Central memory CD8-positive, alpha-beta T cell (primary cell): ENCODE results near the gene MTFR2.

Source experiments
- ATAC-seq: fragments of 150-1000 bp; cut with Tn5 transposase; replicated peaks from 2 replicates; pipeline ENCODE4 v1.10.0; 2022; ENCODE audit warnings: mild to moderate bottlenecking, moderate FRiP score, moderate number of reproducible peaks; ENCODE audit not compliant: poor library complexity, severe bottlenecking; ENCODE audit errors: extremely low read depth
- DNase-seq, 2 donors: peaks; one replicate each; pipeline ENCODE4 v3.0.0; 2021; ENCODE audit warnings: low spot score in 2 of 2
- H3K27ac Mint-ChIP-seq: one replicate; pipeline ENCODE4 v1.8.0; 2022; ENCODE audit warnings: low read depth, mild to moderate bottlenecking, moderate library complexity, mixed read lengths
- H3K27me3 Mint-ChIP-seq: one replicate; pipeline ENCODE4 v1.8.0; 2022; ENCODE audit warnings: mixed read lengths
- H3K36me3 Mint-ChIP-seq: one replicate; pipeline ENCODE4 v1.8.0; 2022; ENCODE audit warnings: mild to moderate bottlenecking, moderate library complexity, mixed read lengths; ENCODE audit not compliant: insufficient read depth
- H3K4me1 Mint-ChIP-seq: one replicate; pipeline ENCODE4 v1.8.0; 2022; ENCODE audit warnings: mixed read lengths
- H3K4me3 Mint-ChIP-seq: one replicate; pipeline ENCODE4 v1.8.0; 2022; ENCODE audit warnings: mild to moderate bottlenecking, moderate library complexity, mixed read lengths
- H3K9me3 Mint-ChIP-seq: one replicate; pipeline ENCODE4 v1.8.0; 2022; ENCODE audit warnings: mixed read lengths

Gene MTFR2

DNA sequence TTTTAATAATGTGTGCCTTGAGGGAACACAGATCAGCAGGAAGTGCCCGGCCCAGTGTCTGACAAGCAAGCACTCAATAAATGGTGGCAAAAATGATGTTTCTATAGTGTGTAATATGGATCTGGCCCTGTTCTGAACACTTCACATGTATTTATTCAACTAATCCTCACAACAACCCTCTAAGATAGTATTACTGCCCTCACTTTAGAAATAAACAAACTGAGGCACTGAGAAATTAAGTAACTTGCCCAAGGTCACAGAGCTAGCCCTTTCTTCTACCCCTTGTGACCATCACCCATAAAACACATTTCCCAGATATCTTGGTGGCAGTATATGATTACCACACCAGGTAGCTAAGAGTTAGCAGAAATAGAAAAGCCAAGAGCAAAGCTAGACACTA is 12.8 kb upstream of the MTFR2 start:
- no peaks in the 10 kb centered on the region for H3K27me3 Mint-ChIP-seq
- H3K9me3 Mint-ChIP-seq: no peaks in the 10 kb centered on the region
- H3K27ac Mint-ChIP-seq: peak overlapping the region; percentile 73
- H3K4me1 Mint-ChIP-seq: peaks cover 39% of the 10 kb centered on the region
- ATAC-seq (no peak), DNase-seq (no peak)
- H3K4me3 Mint-ChIP-seq: no peak overlapping the region
- H3K36me3 Mint-ChIP-seq: peaks cover 92% of the 10 kb centered on the region

DNA sequence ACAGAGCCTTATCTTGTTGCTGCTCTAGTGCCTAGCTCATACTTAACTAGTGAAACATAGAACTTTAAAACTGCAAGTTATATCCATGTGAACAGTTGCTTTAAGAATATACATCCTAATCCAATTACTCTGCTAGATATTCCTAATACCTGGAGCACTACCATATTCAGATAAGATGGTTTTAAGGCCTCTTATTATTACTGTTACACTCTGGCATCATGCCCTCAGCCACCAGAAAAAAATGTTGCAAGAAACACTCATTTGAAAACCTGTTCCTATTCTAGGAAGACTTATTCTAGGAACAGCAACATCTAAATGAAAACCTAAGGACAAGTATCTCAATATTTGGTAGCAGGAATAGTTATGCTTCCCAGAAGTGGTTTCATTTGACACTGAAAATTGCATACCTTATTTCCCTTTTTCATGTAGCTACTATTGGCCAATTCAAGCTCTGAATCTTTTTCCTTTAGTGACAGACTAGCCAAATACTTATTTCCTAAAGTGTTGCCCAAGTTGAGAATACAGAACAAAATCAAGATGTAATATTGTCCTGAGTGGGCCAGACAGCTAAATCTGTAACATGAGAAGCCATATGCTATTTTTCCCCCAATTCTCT is 4.8 kb upstream of the MTFR2 start:
- Mint-ChIP-seq H3K9me3 (no peaks in the 10 kb centered on the region), H3K36me3 (peaks cover 47% of the 10 kb centered on the region), H3K4me1 (peaks cover 28% of the 10 kb centered on the region), H3K4me3 (no peak overlapping the region), H3K27ac (no peak overlapping the region), H3K27me3 (no peaks in the 10 kb centered on the region)
- ATAC-seq: no peak
- DNase-seq: no peak

DNA sequence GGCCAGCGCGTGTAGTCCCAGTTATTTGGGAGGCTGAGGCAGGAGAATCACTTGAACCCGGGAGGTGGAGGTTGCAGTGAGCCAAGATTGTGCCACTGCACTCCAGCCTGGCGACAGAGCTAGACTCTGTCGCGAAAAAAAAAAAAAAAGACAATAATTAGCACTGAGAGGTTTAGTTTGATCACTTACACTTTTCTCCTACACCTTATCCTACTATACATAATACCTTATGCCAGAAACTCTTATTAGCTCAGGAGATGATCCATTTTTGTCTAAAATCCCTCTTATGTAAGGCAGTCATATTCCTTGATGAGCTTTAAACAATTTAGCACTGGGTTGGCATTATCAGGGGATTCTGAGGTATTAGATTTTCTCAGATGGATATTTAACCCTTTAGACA is 3.6 kb upstream of the MTFR2 start:
- ATAC-seq (no peak), DNase-seq (no peak)
- H3K27ac Mint-ChIP-seq: no peak overlapping the region
- H3K36me3 Mint-ChIP-seq: peaks cover 38% of the 10 kb centered on the region
- H3K4me1 Mint-ChIP-seq: peaks cover 39% of the 10 kb centered on the region
- no peaks in the 10 kb centered on the region for H3K9me3 Mint-ChIP-seq
- no peak overlapping the region for H3K4me3 Mint-ChIP-seq
- no peaks in the 10 kb centered on the region for H3K27me3 Mint-ChIP-seq

DNA sequence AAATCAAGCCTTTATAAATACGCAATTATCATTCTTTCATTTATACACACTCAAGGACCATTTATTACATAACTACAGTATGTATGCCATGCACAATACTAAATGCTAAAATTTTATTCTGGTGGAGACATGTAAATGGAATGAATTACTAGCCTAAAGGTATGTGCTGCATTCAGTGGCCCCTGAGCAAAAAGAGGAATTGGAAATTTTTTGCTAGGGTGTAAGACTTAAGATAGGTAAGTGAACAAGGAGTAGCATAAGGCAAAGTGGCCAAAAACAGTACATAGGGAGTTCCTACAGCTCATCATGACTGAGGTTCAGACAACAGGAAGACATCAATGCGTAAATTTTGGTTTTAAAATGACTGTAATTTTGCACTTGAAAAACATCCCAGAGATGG is 2.3 kb upstream of the MTFR2 start:
- Mint-ChIP-seq H3K27me3 (no peaks in the 10 kb centered on the region), H3K27ac (peak overlapping the region; percentile 9), H3K9me3 (no peaks in the 10 kb centered on the region), H3K4me1 (peaks cover 39% of the 10 kb centered on the region), H3K36me3 (peaks cover 34% of the 10 kb centered on the region), H3K4me3 (no peak overlapping the region)
- no peak for DNase-seq
- ATAC-seq: no peak

DNA sequence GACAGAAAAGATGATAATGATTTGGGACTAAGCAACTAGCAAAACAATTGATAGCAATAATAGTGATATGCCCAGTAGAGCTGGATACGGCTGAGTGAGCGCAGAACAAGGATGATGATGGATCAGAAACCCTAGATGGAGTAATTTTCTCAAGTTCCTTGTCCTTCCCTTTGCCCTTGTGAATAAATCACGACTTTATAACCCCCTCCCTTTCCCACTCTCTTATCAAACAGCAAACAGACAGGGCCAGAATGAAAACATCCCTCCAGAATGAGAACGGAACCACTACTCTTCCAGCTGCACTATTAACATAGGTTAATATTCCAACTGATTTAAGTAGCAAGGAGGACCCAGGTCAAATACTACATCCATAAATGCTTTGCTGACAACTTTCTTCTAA is 1.3 kb upstream of the MTFR2 start:
- DNase-seq (no peak), ATAC-seq (no peak)
- Mint-ChIP-seq H3K4me3 (peak overlapping the region; percentile 96), H3K4me1 (peaks cover 39% of the 10 kb centered on the region), H3K9me3 (no peaks in the 10 kb centered on the region), H3K27ac (peak overlapping the region; percentile 27), H3K36me3 (peaks cover 26% of the 10 kb centered on the region), H3K27me3 (no peaks in the 10 kb centered on the region)

DNA sequence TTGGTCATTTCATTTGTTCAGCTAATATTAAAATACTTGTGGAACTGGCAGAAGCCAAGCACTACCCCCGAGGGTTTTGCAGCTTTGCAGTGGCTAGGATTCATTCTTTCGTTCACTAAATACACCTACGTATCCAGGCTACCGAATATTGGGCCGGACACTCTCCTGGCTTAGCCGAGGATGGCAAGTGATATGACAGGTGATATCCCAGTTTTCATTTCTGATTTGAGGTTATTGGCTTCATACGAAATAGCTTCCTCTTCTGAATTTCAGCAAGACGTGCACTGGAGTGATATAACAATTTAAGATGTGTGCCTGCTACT is 536 bp upstream of the MTFR2 start:
- H3K4me1 Mint-ChIP-seq: peaks cover 39% of the 10 kb centered on the region
- no peaks in the 10 kb centered on the region for H3K9me3 Mint-ChIP-seq
- peak; percentile 1 for ATAC-seq

DNA sequence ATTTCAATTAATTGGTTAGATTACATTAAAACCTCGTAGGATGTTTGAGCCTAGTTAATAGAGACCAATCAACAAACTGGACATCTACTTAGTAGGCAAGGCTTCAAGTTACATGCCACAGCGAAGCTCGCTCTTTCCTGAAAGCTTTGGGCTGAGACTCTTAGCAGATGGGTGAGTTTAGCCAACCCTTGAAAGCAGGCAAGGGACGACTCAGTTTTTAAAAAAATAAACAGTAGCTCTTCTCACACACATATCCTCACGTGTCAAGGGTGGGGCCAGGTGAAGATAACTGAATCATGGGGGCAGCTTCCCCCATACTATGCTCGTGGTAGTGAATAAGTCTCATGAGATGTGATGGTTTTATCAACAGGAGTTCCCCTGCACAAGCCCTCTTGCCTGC is 775 bp downstream of the MTFR2 start:
- Mint-ChIP-seq H3K27ac (no peak overlapping the region), H3K36me3 (peaks cover 19% of the 10 kb centered on the region)

More for the DNA sequence above, 536 bp upstream of the MTFR2 start:
- peak overlapping the region; percentile 96 for H3K4me3 Mint-ChIP-seq
- H3K36me3 Mint-ChIP-seq: peaks cover 23% of the 10 kb centered on the region
- DNase-seq: no peak
- peak overlapping the region; percentile 75 for H3K27ac Mint-ChIP-seq
- H3K27me3 Mint-ChIP-seq: no peaks in the 10 kb centered on the region

DNA sequence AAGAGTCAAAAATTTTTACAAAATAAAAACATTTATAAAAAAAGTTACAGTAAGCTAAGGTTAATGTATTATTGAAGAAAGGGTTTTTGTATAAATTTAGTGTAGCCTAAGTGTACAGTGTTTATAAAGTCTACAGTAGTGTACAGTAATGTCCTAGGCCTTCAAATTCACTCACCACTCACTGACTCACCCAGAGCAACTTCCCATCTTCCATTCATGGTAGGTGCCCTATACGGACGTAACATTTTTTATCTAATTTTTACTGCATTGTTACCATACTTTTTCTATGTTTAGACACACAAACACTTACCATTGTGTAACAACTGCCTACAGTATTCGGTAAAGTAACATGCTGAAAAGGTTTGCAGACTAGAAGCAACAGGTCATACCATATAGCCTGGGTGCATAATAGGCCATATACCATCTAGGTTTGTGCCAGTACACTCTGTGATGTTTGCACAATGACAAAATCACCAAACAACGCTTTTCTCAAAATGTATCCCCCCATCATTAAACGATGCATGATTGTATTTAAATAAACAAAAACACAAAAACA is 6.0 kb downstream of the MTFR2 start:
- peaks cover 8% of the 10 kb centered on the region for H3K36me3 Mint-ChIP-seq
- no peak overlapping the region for H3K4me3 Mint-ChIP-seq
- H3K4me1 Mint-ChIP-seq: peaks cover 5% of the 10 kb centered on the region
- H3K27ac Mint-ChIP-seq: no peak overlapping the region
- H3K9me3 Mint-ChIP-seq: no peaks in the 10 kb centered on the region
- no peak for ATAC-seq
- no peak for DNase-seq
- H3K27me3 Mint-ChIP-seq: no peaks in the 10 kb centered on the region

More for the DNA sequence above, 775 bp downstream of the MTFR2 start:
- Mint-ChIP-seq H3K27me3 (no peaks in the 10 kb centered on the region), H3K4me3 (peak overlapping the region; percentile 96), H3K4me1 (peaks cover 39% of the 10 kb centered on the region), H3K9me3 (no peaks in the 10 kb centered on the region)
- no peak for ATAC-seq
- DNase-seq: no peak

DNA sequence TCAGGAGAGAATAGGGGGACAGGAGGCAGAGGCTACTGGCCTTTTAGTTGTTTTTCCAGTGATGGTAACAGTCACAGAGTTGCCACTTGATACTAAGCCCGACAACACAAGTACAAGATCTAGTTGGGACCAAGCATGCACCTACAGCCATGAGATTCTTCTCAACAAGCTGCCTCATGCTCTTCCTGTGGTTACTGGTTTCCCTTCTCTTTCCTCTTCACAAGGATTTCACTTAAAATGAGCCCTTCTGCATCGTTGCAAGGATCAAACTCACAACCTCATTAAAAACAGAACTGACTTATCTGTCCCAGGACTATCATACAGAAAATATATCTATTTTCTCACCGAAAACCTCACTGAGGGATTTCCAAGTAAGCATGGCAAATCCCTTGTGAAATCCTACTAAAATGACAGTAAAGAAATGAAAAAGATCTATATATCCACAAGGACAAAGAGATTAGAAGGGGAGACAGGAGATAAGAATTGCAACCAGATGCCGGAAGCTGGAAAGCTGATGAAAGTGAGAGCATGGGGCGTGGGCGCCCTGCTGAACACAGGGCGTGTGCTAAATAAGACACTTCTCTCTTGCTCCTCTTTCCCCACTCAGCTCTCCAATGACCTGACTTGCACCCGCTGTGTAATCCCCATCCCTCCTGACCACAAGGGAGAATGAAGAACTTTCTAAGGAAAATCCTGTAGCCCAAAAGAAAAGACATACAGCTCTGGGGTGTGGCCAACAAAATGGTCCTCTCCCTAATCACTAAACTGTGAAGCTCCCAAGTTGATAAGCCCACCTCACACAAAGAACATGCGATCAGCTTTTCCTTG is 13.4 kb downstream of the MTFR2 start:
- DNase-seq (no peak), ATAC-seq (no peak)
- H3K36me3 Mint-ChIP-seq: no peaks in the 10 kb centered on the region
- no peaks in the 10 kb centered on the region for H3K9me3 Mint-ChIP-seq
- no peaks in the 10 kb centered on the region for H3K4me1 Mint-ChIP-seq
- no peaks in the 10 kb centered on the region for H3K27me3 Mint-ChIP-seq
- no peak overlapping the region for H3K27ac Mint-ChIP-seq
- H3K4me3 Mint-ChIP-seq: no peak overlapping the region

DNA sequence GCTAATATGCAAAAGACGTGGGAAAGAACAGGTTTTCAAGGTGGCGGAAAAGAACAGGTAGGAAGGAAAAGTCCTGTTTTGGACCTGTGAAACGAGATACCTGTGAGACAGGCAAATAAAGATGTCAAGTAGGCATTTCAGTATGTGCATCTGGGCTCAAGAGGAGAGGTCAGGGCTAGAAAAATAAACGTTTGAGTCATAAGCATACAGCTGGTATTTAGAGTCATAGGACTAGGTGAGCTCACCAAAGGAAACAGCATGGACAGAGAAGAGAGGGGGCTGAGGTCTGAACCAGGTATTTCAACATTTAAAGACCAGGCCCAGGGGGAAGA is 14.9 kb downstream of the MTFR2 start:
- no peak overlapping the region for H3K4me3 Mint-ChIP-seq
- H3K36me3 Mint-ChIP-seq: no peaks in the 10 kb centered on the region
- H3K4me1 Mint-ChIP-seq: no peaks in the 10 kb centered on the region
- DNase-seq: no peak
- no peak for ATAC-seq
- no peaks in the 10 kb centered on the region for H3K9me3 Mint-ChIP-seq
- no peaks in the 10 kb centered on the region for H3K27me3 Mint-ChIP-seq
- no peak overlapping the region for H3K27ac Mint-ChIP-seq

DNA sequence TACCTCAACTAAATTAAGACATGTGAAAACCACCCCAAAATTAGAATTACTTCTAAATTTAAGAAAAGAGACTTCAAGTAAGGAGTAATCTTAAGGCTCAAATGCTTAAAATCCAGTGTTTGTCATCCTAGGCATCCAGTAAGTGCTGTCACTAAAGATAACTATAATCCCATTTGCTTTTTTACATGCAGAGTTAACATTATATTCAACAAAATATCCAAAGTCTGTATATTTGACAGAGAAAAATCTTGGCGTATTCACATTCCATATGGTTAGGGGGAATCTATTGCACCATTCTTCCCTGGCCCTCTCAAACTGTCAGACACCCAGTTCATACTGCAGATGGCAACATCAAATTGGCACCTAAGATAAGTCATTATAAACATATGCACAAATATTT is 17.4 kb downstream of the MTFR2 start:
- no peaks in the 10 kb centered on the region for H3K9me3 Mint-ChIP-seq
- no peaks in the 10 kb centered on the region for H3K27me3 Mint-ChIP-seq
- no peak for DNase-seq

DNA sequence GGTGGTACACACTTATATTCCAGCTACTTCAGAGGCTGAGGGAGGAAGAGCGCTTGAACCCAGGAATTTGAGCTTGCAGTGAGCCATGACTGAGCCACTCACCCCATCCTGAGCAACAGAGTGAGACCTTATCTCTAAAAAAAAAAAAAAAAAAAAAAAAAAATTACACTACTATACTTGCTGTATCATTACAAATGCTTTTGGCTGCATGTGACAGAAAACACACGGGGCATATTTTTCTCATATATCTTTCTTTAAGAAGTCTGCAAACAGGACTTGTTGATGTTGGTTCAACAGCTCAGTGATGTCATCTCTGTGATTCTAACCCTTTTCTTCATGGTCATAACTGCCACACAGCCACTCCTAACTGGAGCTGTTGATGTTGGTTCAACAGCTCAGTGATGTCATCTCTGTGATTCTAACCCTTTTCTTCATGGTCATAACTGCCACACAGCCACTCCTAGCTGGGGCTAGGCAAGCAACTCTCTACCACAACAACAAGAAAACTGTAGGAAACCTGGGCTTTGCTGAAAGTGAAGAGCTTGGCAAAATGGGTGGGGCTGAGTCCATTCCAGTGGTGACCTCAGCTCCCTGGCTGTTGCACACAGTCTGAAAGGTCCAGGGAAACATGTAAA is 19.8 kb downstream of the MTFR2 start:
- Mint-ChIP-seq H3K36me3 (no peaks in the 10 kb centered on the region), H3K9me3 (no peaks in the 10 kb centered on the region), H3K4me1 (peaks cover 13% of the 10 kb centered on the region), H3K4me3 (no peak overlapping the region), H3K27me3 (no peaks in the 10 kb centered on the region), H3K27ac (no peak overlapping the region)
- DNase-seq (no peak), ATAC-seq (no peak)

More for the DNA sequence above, 17.4 kb downstream of the MTFR2 start:
- ATAC-seq: no peak
- Mint-ChIP-seq H3K4me3 (no peak overlapping the region), H3K27ac (no peak overlapping the region), H3K36me3 (no peaks in the 10 kb centered on the region), H3K4me1 (no peaks in the 10 kb centered on the region)

DNA sequence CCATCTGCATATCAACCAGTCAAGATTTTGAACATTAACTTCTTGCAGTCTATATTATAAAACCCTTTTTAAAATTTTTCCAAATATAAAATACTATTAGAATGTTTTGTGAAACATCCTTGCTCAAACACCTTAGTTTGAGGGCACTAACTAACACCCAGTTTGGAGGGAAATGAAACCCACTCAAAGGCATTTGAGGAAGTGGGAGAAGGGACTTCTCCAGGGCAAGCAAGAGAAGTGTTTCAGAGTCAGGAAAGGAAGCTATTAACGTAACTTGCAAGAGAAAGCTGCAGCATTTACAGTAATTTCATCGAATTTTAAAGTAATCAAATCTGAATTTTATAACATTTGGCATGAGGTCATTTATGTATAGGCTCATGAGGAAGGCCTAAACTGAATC is 21.3 kb downstream of the MTFR2 start:
- H3K4me3 Mint-ChIP-seq: no peak overlapping the region
- H3K9me3 Mint-ChIP-seq: no peaks in the 10 kb centered on the region
- peaks cover 13% of the 10 kb centered on the region for H3K4me1 Mint-ChIP-seq
- H3K27ac Mint-ChIP-seq: no peak overlapping the region
- H3K36me3 Mint-ChIP-seq: no peaks in the 10 kb centered on the region
- no peaks in the 10 kb centered on the region for H3K27me3 Mint-ChIP-seq
- ATAC-seq: no peak
- no peak for DNase-seq
